Measurements from ENCODE around the gene LSM3. TPM values are rescaled to one million over a fixed set of nuclear protein-coding genes. Genes with fewer than 3 reads are reported as not detected.

LSM3 gene
- total and polyA plus RNA-seq, 7 donors, result 8.0 to 20.4 (median 16.5) TPM

DNA sequence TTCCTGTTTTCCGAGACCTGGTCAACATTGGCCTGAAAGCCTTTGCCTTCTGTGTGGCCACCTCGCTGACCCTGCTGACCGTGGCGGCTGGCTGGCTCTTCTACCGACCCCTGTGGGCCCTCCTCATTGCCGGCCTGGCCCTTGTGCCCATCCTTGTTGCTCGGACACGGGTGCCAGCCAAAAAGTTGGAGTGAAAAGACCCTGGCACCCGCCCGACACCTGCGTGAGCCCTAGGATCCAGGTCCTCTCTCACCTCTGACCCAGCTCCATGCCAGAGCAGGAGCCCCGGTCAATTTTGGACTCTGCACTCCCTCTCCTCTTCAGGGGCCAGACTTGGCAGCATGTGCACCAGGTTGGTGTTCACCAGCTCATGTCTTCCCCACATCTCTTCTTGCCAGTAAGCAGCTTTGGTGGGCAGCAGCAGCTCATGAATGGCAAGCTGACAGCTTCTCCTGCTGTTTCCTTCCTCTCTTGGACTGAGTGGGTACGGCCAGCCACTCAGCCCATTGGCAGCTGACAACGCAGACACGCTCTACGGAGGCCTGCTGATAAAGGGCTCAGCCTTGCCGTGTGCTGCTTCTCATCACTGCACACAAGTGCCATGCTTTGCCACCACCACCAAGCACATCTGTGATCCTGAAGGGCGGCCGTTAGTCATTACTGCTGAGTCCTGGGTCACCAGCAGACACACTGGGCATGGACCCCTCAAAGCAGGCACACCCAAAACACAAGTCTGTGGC lies 36.8 kb upstream of the LSM3 start:
- Histone ChIP-seq H3K27ac (peak overlapping the region; percentile 12 to 92 (median 84)), H3K27me3 (no peaks in the 10 kb centered on the region), H3K9me3 (no peaks in the 10 kb centered on the region), H3K4me3 (no peak overlapping the region), H3K4me1 (peaks cover 0 to 59% (median 44%) of the 10 kb centered on the region in 4 donors), H3K36me3 (peaks cover 6 to 72% (median 19%) of the 10 kb centered on the region in 4 donors)
- intact Hi-C loops (cut with DNase I), result loop anchor here (10.0 kb wide), 1 partner anchor 1477 kb away; the partner anchor contains the start of gene RAF1
- 90 to 93% methylated on average over 19 of the region's 19 CpGs for WGBS, 2 donors
- TF ChIP-seq POLR2AphosphoS5 (IDR thresholded peaks at IDR 0.05) (peak in 1 of 4 donors; percentile 6), POLR2A (IDR thresholded peaks at IDR 0.05) (no peak)
- DNase-seq, result no peak

GRCh38 chr3:14142567-14143270 lies 35.9 kb upstream of the LSM3 start:
- no peak for TF ChIP-seq EP300 (IDR thresholded peaks at IDR 0.05)
- TF ChIP-seq POLR2A (IDR thresholded peaks at IDR 0.05), result no peak
- no peak for TF ChIP-seq CTCF (IDR thresholded peaks at IDR 0.05)
- no peak for TF ChIP-seq POLR2AphosphoS5 (IDR thresholded peaks at IDR 0.05)
- H3K27me3 ChIP-seq, result no peaks in the 10 kb centered on the region
- no peaks in the 10 kb centered on the region for H3K9me3 ChIP-seq
- WGBS, 2 donors, result 71 to 82% methylated on average over 8 of the region's 8 CpGs
- peak overlapping the region; percentile 81 to 92 (median 84) for H3K27ac ChIP-seq
- no peak overlapping the region for H3K4me3 ChIP-seq
- peaks cover 0 to 54% (median 46%) of the 10 kb centered on the region in 4 donors for H3K4me1 ChIP-seq
- intact Hi-C loops (cut with DNase I), result loop anchor here (10.0 kb wide), 1 partner anchor 1478 kb away; the partner anchor contains the start of gene RAF1
- DNase-seq, result no peak
- peaks cover 12 to 72% (median 20%) of the 10 kb centered on the region in 4 donors for H3K36me3 ChIP-seq

DNA sequence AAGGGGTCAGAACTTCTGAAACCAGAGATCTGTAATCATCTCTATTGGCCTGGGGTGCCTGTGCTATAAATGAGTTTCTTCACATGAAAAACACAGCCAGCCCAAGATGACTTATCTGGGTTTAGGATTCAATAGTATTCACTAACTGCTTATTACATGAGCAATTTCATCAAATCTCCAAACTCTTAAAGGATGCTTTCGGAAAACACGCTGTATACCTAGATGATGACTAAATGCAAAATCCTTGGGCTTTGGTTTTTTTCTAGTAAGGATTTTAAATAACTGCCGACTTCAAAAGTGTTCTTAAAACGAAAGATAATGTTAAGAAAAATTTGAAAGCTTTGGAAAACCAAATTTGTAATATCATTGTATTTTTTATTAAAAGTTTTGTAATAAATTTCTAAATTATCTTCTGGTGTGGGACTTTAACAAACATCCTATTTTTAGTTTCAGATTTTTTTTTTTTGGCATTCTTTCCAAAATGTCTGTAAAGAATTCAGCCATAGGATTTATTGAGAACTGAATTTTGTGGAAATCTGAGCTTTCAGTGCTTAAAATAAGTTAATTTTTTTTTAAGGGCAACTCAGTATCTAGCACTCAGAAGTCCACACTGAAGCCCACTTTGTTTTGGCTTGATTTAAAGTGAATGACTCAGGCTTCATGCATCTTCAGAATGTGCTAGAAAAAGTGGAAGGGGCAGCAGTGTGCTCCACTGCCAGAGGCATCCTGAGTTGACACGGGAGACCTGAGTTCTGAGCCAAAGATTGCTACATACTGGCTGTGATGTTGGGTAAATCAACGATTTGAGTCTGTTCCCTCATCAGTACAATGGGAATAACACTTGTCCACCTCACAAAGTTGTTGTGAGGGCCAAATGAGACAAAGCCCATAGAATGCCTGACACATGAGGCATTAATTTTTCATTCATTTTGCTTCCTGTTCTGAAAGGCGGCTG lies 35.1 kb upstream of the LSM3 start:
- peak; percentile 88 for DNase-seq
- no peaks in the 10 kb centered on the region for H3K9me3 ChIP-seq
- H3K4me1 ChIP-seq, result peaks cover 0 to 54% (median 46%) of the 10 kb centered on the region in 4 donors
- H3K27me3 ChIP-seq, result no peaks in the 10 kb centered on the region
- WGBS, 2 donors, result 66 to 70% methylated on average over 7 of the region's 7 CpGs
- H3K27ac ChIP-seq, result peak overlapping the region; percentile 81 to 92 (median 84)
- no peak for TF ChIP-seq POLR2A (IDR thresholded peaks at IDR 0.05)
- peak; percentile 43 to 80 (median 64) for TF ChIP-seq POLR2AphosphoS5 (IDR thresholded peaks at IDR 0.05)
- TF ChIP-seq CTCF (IDR thresholded peaks at IDR 0.05), result no peak
- TF ChIP-seq EP300 (IDR thresholded peaks at IDR 0.05), result peak in 2 of 4 donors; percentile 39 to 62
- intact Hi-C loops (cut with DNase I), result loop anchor here (1.0 to 10.0 kb wide), 3 partner anchors 18 to 1479 kb away; partner anchors contain the start of genes LSM3, RAF1, TMEM43 and XPC
- H3K4me3 ChIP-seq, result peak overlapping the region in 2 of 4 donors; percentile 20 to 24
- H3K36me3 ChIP-seq, result peaks cover 11 to 72% (median 19%) of the 10 kb centered on the region in 4 donors

DNA sequence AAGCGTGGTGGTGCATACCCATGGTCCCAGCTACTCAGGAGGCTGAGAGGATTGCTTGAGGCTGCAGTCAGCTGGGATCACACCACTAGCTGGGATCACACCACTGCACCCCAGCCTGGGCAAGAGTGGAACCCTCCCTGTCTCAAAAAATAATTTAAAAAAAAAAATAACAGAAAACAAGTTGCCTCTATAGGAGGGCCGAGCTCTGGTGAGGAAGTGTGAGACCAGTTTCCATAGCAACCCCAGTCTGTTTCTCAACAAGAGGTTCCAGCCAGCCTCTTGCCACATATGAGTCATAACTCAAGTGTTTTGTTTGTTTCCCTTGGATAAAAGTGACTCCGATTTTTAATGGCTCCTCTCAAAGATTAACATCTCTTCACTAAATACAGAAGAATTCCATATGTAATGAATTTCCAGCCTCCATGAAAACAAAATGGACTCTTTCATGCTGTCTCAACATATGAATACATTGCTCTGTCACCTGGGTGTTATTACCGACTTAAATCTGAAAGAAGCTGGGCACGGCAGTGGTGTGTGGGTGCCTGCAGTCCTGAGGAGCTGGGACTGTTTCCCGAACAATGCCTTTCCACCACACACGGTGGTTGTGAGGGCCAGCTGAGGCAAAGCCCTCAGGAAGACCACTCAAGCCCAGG lies 34.1 kb upstream of the LSM3 start:
- Histone ChIP-seq H3K36me3 (peaks cover 2 to 72% (median 14%) of the 10 kb centered on the region in 4 donors), H3K27me3 (no peaks in the 10 kb centered on the region), H3K9me3 (no peaks in the 10 kb centered on the region), H3K27ac (peak overlapping the region; percentile 81 to 92 (median 84)), H3K4me3 (peak overlapping the region in 3 of 4 donors; percentile 7 to 24 (median 20)), H3K4me1 (peaks cover 0 to 54% (median 46%) of the 10 kb centered on the region in 4 donors)
- peak; percentile 92 for DNase-seq
- intact Hi-C loops (cut with DNase I), result loop anchor here (1.0 to 10.0 kb wide), 3 partner anchors 19 to 1480 kb away; partner anchors contain the start of genes LSM3, RAF1, TMEM43 and XPC
- peak; percentile 48 to 80 (median 68) for TF ChIP-seq POLR2AphosphoS5 (IDR thresholded peaks at IDR 0.05)
- TF ChIP-seq EP300 (IDR thresholded peaks at IDR 0.05), result peak in 3 of 4 donors; percentile 39 to 83 (median 47)
- TF ChIP-seq CTCF (IDR thresholded peaks at IDR 0.05), result no peak
- WGBS, 2 donors, result 11 to 15% methylated on average over 7 of the region's 7 CpGs

All from sigmoid colon (tissue), 7 donors.